CD8-positive, alpha-beta memory T cell (primary cell): ENCODE measurements around the gene CFAP70. TPM values are rescaled to one million over a fixed set of nuclear protein-coding genes. Genes with fewer than 3 reads are reported as not detected.
A peak's percentile ranks its signal among the peaks of the same experiment; 100 is the strongest.

ENCODE experiments used
- CTCF ChIA-PET: fragments of 350-600 bp; sonication (Branson Sonifier 250); formaldehyde crosslinking; loops from one replicate; lab custom pipeline; 2021; ENCODE audit warnings: antibody characterized with exemption; lab: Charles Lee
- POLR2A ChIA-PET: fragments of 350-600 bp; sonication (Branson Sonifier 250); formaldehyde crosslinking; loops from one replicate; lab custom pipeline; 2021; ENCODE audit warnings: antibody characterized with exemption; lab: Charles Lee
- DNase-seq, 5 donors: peaks; one replicate each; pipeline versions ENCODE4 v3.0.0 to v3.0.0-alpha.2; 2020 to 2022; ENCODE audit warnings: mixed read lengths in 1 of 5
- H3K27ac ChIP-seq: one replicate; pipeline ENCODE4 v1.7.0; 2013; ENCODE audit warnings: low read depth, mild to moderate bottlenecking, low read length, moderate library complexity
- H3K27me3 ChIP-seq: 2 replicates; pipeline ENCODE4 v1.7.0; 2013; ENCODE audit warnings: low read length, mild to moderate bottlenecking; ENCODE audit not compliant: insufficient read depth, poor library complexity, severe bottlenecking
- H3K36me3 ChIP-seq: 2 replicates; pipeline ENCODE4 v1.7.0; 2013; ENCODE audit warnings: mild to moderate bottlenecking, low read length, moderate library complexity; ENCODE audit not compliant: insufficient read depth
- H3K4me1 ChIP-seq: 2 replicates; pipeline ENCODE4 v1.7.0; 2013; ENCODE audit warnings: mild to moderate bottlenecking, low read length, moderate library complexity; ENCODE audit not compliant: insufficient read depth
- H3K4me3 ChIP-seq: 2 replicates; pipeline ENCODE4 v1.7.0; 2013; ENCODE audit warnings: mild to moderate bottlenecking, low read length
- H3K9me3 ChIP-seq: 2 replicates; pipeline ENCODE4 v1.7.0; 2013; ENCODE audit warnings: mild to moderate bottlenecking, low read length
- H3K27ac Mint-ChIP-seq, 8 donors: one replicate each; pipeline ENCODE4 v1.8.0; 2020 to 2021; ENCODE audit warnings: mixed read lengths in 8 of 8, mild to moderate bottlenecking in 6 of 8, inconsistent platforms in 3 of 8, moderate library complexity in 3 of 8
- H3K27me3 Mint-ChIP-seq, 2 donors: one replicate each; pipeline ENCODE4 v1.8.0; 2020 to 2021; ENCODE audit warnings: mixed read lengths in 2 of 2, mild to moderate bottlenecking in 1 of 2, moderate library complexity in 1 of 2
- H3K36me3 Mint-ChIP-seq, 3 donors: one replicate each; pipeline ENCODE4 v1.8.0; 2020 to 2021; ENCODE audit warnings: mixed read lengths in 3 of 3, inconsistent platforms in 1 of 3, mild to moderate bottlenecking in 1 of 3
- H3K4me1 Mint-ChIP-seq, 3 donors: one replicate each; pipeline ENCODE4 v1.8.0; 2020 to 2021; ENCODE audit warnings: mixed read lengths in 3 of 3, inconsistent platforms in 1 of 3, mild to moderate bottlenecking in 1 of 3
- H3K4me3 Mint-ChIP-seq, 7 donors: one replicate each; pipeline ENCODE4 v1.8.0; 2020 to 2021; ENCODE audit warnings: mixed read lengths in 7 of 7, mild to moderate bottlenecking in 6 of 7, moderate library complexity in 4 of 7, inconsistent platforms in 2 of 7
- H3K9me3 Mint-ChIP-seq, 5 donors: one replicate each; pipeline ENCODE4 v1.8.0; 2020 to 2022; ENCODE audit warnings: mixed read lengths in 5 of 5, mild to moderate bottlenecking in 3 of 5, moderate library complexity in 2 of 5, inconsistent platforms in 1 of 5
- polyA plus RNA-seq: library from polyadenylated mRNA; unstranded; fragments of 300-500 nt; fragmentation: Illumina TruSeq; gene quantifications from one replicate; pipeline ENCODE4 v1.2.3, GENCODE V29; 2021
- total RNA-seq, 2 experiments: library from RNA; stranded (reverse); gene quantifications; one replicate each; pipeline ENCODE4 v1.2.3, GENCODE V29; 2021

CFAP70 gene
- total and polyA plus RNA-seq, 3 experiments from 2014 or later, result 0.86 to 1.2 TPM; not detected in 1

GRCh38 chr10:73225518-73225917, 133.1 kb downstream of the CFAP70 start:
- no peaks in the 10 kb centered on the region for H3K36me3 ChIP-seq
- Mint-ChIP-seq H3K27ac (no peak overlapping the region), H3K36me3 (peaks cover 0 to 26% (median 7%) of the 10 kb centered on the region in 3 donors), H3K4me3 (no peak overlapping the region), H3K4me1 (no peaks in the 10 kb centered on the region), H3K9me3 (no peaks in the 10 kb centered on the region), H3K27me3 (peaks cover 0 to 1% of the 10 kb centered on the region in 2 donors)
- H3K27me3 ChIP-seq, result no peaks in the 10 kb centered on the region
- DNase-seq, result no peak
- ChIA-PET CTCF (no interaction called here), POLR2A (no interaction called here)
- H3K27ac ChIP-seq, result no peak overlapping the region
- no peak overlapping the region for H3K4me3 ChIP-seq
- no peaks in the 10 kb centered on the region for H3K9me3 ChIP-seq
- H3K4me1 ChIP-seq, result no peaks in the 10 kb centered on the region

- no peaks in the 10 kb centered on the region for H3K9me3 ChIP-seq
- H3K27ac Mint-ChIP-seq, result no peak overlapping the region
- H3K4me3 ChIP-seq, result no peak overlapping the region
- H3K27me3 ChIP-seq, result no peaks in the 10 kb centered on the region
- no peak overlapping the region for H3K27ac ChIP-seq
- POLR2A ChIA-PET, result no interaction called here
- H3K4me1 Mint-ChIP-seq, result no peaks in the 10 kb centered on the region
- no peak overlapping the region for H3K4me3 Mint-ChIP-seq
- no peaks in the 10 kb centered on the region for H3K9me3 Mint-ChIP-seq
- H3K36me3 Mint-ChIP-seq, result peaks cover 14 to 43% (median 18%) of the 10 kb centered on the region in 3 donors
- H3K27me3 Mint-ChIP-seq, result no peaks in the 10 kb centered on the region
- DNase-seq, result no peak
- no peaks in the 10 kb centered on the region for H3K4me1 ChIP-seq
- CTCF ChIA-PET, result no interaction called here
- H3K36me3 ChIP-seq, result no peaks in the 10 kb centered on the region
Measured at GRCh38 chr10:73220989-73221388, 137.7 kb downstream of the CFAP70 start.

GRCh38 chr10:73219384-73219783, 139.3 kb downstream of the CFAP70 start:
- Histone ChIP-seq H3K27ac (no peak overlapping the region), H3K9me3 (no peaks in the 10 kb centered on the region), H3K4me3 (no peak overlapping the region), H3K27me3 (no peaks in the 10 kb centered on the region), H3K4me1 (no peaks in the 10 kb centered on the region), H3K36me3 (no peaks in the 10 kb centered on the region)
- Mint-ChIP-seq H3K4me1 (no peaks in the 10 kb centered on the region), H3K36me3 (peaks cover 21 to 51% (median 21%) of the 10 kb centered on the region in 3 donors), H3K4me3 (no peak overlapping the region), H3K27ac (no peak overlapping the region), H3K27me3 (no peaks in the 10 kb centered on the region), H3K9me3 (no peaks in the 10 kb centered on the region)
- ChIA-PET POLR2A (no interaction called here), CTCF (no interaction called here)
- no peak for DNase-seq

- Mint-ChIP-seq H3K4me3 (no peak overlapping the region), H3K36me3 (peaks cover 21 to 55% (median 28%) of the 10 kb centered on the region in 3 donors), H3K4me1 (no peaks in the 10 kb centered on the region), H3K9me3 (no peaks in the 10 kb centered on the region), H3K27ac (peak overlapping the region in 1 of 8 donors; percentile 27), H3K27me3 (no peaks in the 10 kb centered on the region)
- no peaks in the 10 kb centered on the region for H3K4me1 ChIP-seq
- H3K27me3 ChIP-seq, result no peaks in the 10 kb centered on the region
- POLR2A ChIA-PET, result no interaction called here
- no peaks in the 10 kb centered on the region for H3K9me3 ChIP-seq
- H3K36me3 ChIP-seq, result no peaks in the 10 kb centered on the region
- H3K27ac ChIP-seq, result no peak overlapping the region
- CTCF ChIA-PET, result no interaction called here
- DNase-seq, result no peak
- H3K4me3 ChIP-seq, result no peak overlapping the region
Measured at GRCh38 chr10:73218431-73219191, 140.1 kb downstream of the CFAP70 start.

- Mint-ChIP-seq H3K27ac (no peak overlapping the region), H3K9me3 (no peaks in the 10 kb centered on the region), H3K27me3 (no peaks in the 10 kb centered on the region), H3K4me3 (no peak overlapping the region), H3K4me1 (no peaks in the 10 kb centered on the region), H3K36me3 (peaks cover 24 to 61% (median 31%) of the 10 kb centered on the region in 3 donors)
- ChIA-PET POLR2A (no interaction called here), CTCF (interaction anchor here (0.7 kb wide), 1 partner anchor 13 kb away, joined by 3 read pairs; no protein-coding TSS in a partner anchor)
- Histone ChIP-seq H3K4me3 (no peak overlapping the region), H3K36me3 (no peaks in the 10 kb centered on the region), H3K27me3 (no peaks in the 10 kb centered on the region), H3K4me1 (no peaks in the 10 kb centered on the region), H3K9me3 (no peaks in the 10 kb centered on the region), H3K27ac (no peak overlapping the region)
- no peak for DNase-seq
Measured at GRCh38 chr10:73217628-73218027, 141.0 kb downstream of the CFAP70 start.

GRCh38 chr10:73215749-73216148, 142.9 kb downstream of the CFAP70 start:
- no peaks in the 10 kb centered on the region for H3K4me1 ChIP-seq
- no peaks in the 10 kb centered on the region for H3K27me3 Mint-ChIP-seq
- H3K27ac Mint-ChIP-seq, result no peak overlapping the region
- H3K9me3 Mint-ChIP-seq, result no peaks in the 10 kb centered on the region
- no peak for DNase-seq
- no peaks in the 10 kb centered on the region for H3K36me3 ChIP-seq
- H3K4me3 ChIP-seq, result no peak overlapping the region
- H3K36me3 Mint-ChIP-seq, result peaks cover 19 to 65% (median 31%) of the 10 kb centered on the region in 3 donors
- no peak overlapping the region for H3K27ac ChIP-seq
- no peaks in the 10 kb centered on the region for H3K4me1 Mint-ChIP-seq
- no peaks in the 10 kb centered on the region for H3K27me3 ChIP-seq
- no peaks in the 10 kb centered on the region for H3K9me3 ChIP-seq
- POLR2A ChIA-PET, result no interaction called here
- H3K4me3 Mint-ChIP-seq, result no peak overlapping the region
- CTCF ChIA-PET, result no interaction called here

- CTCF ChIA-PET, result no interaction called here
- H3K4me1 ChIP-seq, result no peaks in the 10 kb centered on the region
- Mint-ChIP-seq H3K27ac (peak overlapping the region in 1 of 8 donors; percentile 15), H3K9me3 (no peaks in the 10 kb centered on the region), H3K27me3 (no peaks in the 10 kb centered on the region), H3K36me3 (peaks cover 8 to 46% (median 20%) of the 10 kb centered on the region in 3 donors), H3K4me3 (no peak overlapping the region), H3K4me1 (no peaks in the 10 kb centered on the region)
- no peaks in the 10 kb centered on the region for H3K36me3 ChIP-seq
- H3K27me3 ChIP-seq, result no peaks in the 10 kb centered on the region
- no peaks in the 10 kb centered on the region for H3K9me3 ChIP-seq
- no peak overlapping the region for H3K4me3 ChIP-seq
- POLR2A ChIA-PET, result no interaction called here
- H3K27ac ChIP-seq, result no peak overlapping the region
- DNase-seq, result no peak
Measured at GRCh38 chr10:73211106-73211811, 147.4 kb downstream of the CFAP70 start.

GRCh38 chr10:73210395-73211105, 148.1 kb downstream of the CFAP70 start:
- H3K4me3 ChIP-seq, result no peak overlapping the region
- no peaks in the 10 kb centered on the region for H3K9me3 ChIP-seq
- ChIA-PET CTCF (no interaction called here), POLR2A (no interaction called here)
- no peaks in the 10 kb centered on the region for H3K36me3 ChIP-seq
- H3K9me3 Mint-ChIP-seq, result no peaks in the 10 kb centered on the region
- DNase-seq, result no peak
- H3K27ac ChIP-seq, result no peak overlapping the region
- H3K27me3 Mint-ChIP-seq, result no peaks in the 10 kb centered on the region
- H3K4me3 Mint-ChIP-seq, result no peak overlapping the region
- no peaks in the 10 kb centered on the region for H3K4me1 ChIP-seq
- no peaks in the 10 kb centered on the region for H3K27me3 ChIP-seq
- peaks cover 7 to 43% (median 14%) of the 10 kb centered on the region in 3 donors for H3K36me3 Mint-ChIP-seq
- H3K4me1 Mint-ChIP-seq, result no peaks in the 10 kb centered on the region
- H3K27ac Mint-ChIP-seq, result peak overlapping the region in 2 of 8 donors; percentile 11 to 41
